ENCODE results near the gene COBLL1. TPM values are rescaled to one million over a fixed set of nuclear protein-coding genes. Genes with fewer than 3 reads are reported as not detected.

The COBLL1 gene
- total and polyA plus RNA-seq, 9 donors = 11.5 to 56.8 (median 38.4) TPM

- H3K27me3 ChIP-seq = no peaks in the 10 kb centered on the region
- TF ChIP-seq EP300 (IDR thresholded peaks at IDR 0.05) = no peak
- TF ChIP-seq, protein P1, sequence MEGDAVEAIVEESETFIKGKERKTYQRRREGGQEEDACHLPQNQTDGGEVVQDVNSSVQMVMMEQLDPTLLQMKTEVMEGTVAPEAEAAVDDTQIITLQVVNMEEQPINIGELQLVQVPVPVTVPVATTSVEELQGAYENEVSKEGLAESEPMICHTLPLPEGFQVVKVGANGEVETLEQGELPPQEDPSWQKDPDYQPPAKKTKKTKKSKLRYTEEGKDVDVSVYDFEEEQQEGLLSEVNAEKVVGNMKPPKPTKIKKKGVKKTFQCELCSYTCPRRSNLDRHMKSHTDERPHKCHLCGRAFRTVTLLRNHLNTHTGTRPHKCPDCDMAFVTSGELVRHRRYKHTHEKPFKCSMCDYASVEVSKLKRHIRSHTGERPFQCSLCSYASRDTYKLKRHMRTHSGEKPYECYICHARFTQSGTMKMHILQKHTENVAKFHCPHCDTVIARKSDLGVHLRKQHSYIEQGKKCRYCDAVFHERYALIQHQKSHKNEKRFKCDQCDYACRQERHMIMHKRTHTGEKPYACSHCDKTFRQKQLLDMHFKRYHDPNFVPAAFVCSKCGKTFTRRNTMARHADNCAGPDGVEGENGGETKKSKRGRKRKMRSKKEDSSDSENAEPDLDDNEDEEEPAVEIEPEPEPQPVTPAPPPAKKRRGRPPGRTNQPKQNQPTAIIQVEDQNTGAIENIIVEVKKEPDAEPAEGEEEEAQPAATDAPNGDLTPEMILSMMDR (IDR thresholded peaks at IDR 0.05) = no peak
- TF ChIP-seq POLR2A (IDR thresholded peaks at IDR 0.05) = no peak
- intact Hi-C loops (cut with DNase I) = loop anchor here in 2 of 4 donors (5.0 to 10.0 kb wide), 4 partner anchors 58 to 105 kb away; no protein-coding TSS in a partner anchor
- WGBS, 3 donors = 37 to 48% (median 42%) methylated on average over 8 of the region's 8 CpGs
- no peaks in the 10 kb centered on the region for H3K9me3 ChIP-seq
- H3K4me3 ChIP-seq = no peak overlapping the region
- no peak for DNase-seq
- H3K4me1 ChIP-seq (ENCODE audit: insufficient read depth) = no peaks in the 10 kb centered on the region
- peak overlapping the region in 1 of 2 donors; percentile 97 for H3K27ac ChIP-seq
- no peaks in the 10 kb centered on the region for H3K36me3 ChIP-seq
These were observed 972 bp upstream of the COBLL1 start for GRCh38 chr2:164842624-164842966.

- TF ChIP-seq POLR2A (IDR thresholded peaks at IDR 0.05) (no peak), EP300 (IDR thresholded peaks at IDR 0.05) (no peak)
- TF ChIP-seq, protein P1 (IDR thresholded peaks at IDR 0.05) = no peak
- no peaks in the 10 kb centered on the region for H3K9me3 ChIP-seq
- H3K27ac ChIP-seq = peak overlapping the region; percentile 78 to 97
- peak overlapping the region; percentile 79 for H3K4me3 ChIP-seq
- 0 to 1% (median 0%) methylated on average over 66 to 90 of the region's 90 CpGs for WGBS, 3 donors
- H3K4me1 ChIP-seq (ENCODE audit: insufficient read depth) = no peaks in the 10 kb centered on the region
- peak; percentile 75 to 88 (median 80) for DNase-seq
- intact Hi-C loops (cut with DNase I) = loop anchor here in 2 of 4 donors (2.0 to 10.0 kb wide), 6 partner anchors 42 to 104 kb away; no protein-coding TSS in a partner anchor
- H3K27me3 ChIP-seq = no peaks in the 10 kb centered on the region
- no peaks in the 10 kb centered on the region for H3K36me3 ChIP-seq
These were observed 499 bp downstream of the COBLL1 start for GRCh38 chr2:164840930-164841718.

DNA sequence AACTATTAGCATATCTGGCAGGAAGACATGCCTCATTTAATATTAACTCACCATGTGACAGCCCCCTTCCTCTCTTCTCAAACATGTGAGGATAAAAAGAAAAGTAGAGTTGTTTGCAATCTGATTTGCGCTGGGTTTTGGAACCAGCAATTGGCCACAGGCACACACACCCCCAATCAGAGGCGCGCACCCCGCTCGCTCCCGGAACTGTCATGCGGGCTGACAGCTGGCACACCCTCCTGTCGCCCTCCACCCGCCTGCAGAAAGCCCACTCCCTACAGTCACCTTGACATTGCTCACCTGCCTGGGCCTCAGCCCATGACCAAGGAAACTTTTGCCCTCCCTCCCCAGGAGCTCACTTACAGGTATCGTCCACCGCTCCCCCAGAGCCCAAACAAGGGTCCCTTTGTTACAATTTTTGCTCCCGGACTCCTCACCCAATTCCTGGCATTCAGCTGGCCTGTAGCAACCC is 1.1 kb downstream of the COBLL1 start:
- H3K27me3 ChIP-seq = no peaks in the 10 kb centered on the region
- peak overlapping the region; percentile 79 for H3K4me3 ChIP-seq
- intact Hi-C loops (cut with DNase I) = loop anchor here in 2 of 4 donors (2.0 to 10.0 kb wide), 6 partner anchors 42 to 104 kb away; no protein-coding TSS in a partner anchor
- peak overlapping the region; percentile 78 to 97 for H3K27ac ChIP-seq
- no peaks in the 10 kb centered on the region for H3K4me1 ChIP-seq (ENCODE audit: insufficient read depth)
- no peaks in the 10 kb centered on the region for H3K9me3 ChIP-seq
- no peaks in the 10 kb centered on the region for H3K36me3 ChIP-seq
- no peak for TF ChIP-seq POLR2A (IDR thresholded peaks at IDR 0.05)
- no peak for TF ChIP-seq EP300 (IDR thresholded peaks at IDR 0.05)
- TF ChIP-seq, protein P1 (IDR thresholded peaks at IDR 0.05) = no peak
- WGBS, 3 donors = 3 to 6% (median 3%) methylated on average over 12 of the region's 12 CpGs
- DNase-seq = peak; percentile 49 to 69 (median 53)

DNA sequence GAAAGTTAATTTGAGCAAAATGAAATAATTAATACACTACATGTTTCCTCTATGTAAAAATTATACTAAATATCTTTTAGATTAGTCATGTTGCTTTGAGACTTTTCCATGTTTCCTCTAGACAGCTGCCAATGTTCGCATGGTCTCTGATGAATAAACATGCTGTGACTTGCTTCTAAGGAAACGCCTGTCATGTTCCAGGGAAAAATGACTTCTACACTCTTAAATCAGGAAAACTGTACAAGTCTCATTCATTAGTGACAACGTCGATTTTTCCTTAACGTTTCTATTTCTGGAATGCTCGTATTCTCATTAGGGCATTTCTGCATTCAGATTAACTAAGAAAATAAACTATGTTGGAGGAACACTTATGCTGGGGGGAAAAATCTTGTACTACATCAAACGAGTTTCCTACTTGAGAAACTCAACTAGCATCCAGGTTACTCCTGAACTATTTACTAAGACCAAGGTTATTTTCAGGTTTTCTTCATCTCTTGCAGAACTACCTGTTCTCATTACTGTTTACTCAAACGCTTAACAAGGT is 1.6 kb downstream of the COBLL1 start:
- no peaks in the 10 kb centered on the region for H3K9me3 ChIP-seq
- intact Hi-C loops (cut with DNase I) = loop anchor here in 2 of 4 donors (2.0 to 10.0 kb wide), 6 partner anchors 43 to 103 kb away; no protein-coding TSS in a partner anchor
- no peaks in the 10 kb centered on the region for H3K27me3 ChIP-seq
- peak overlapping the region; percentile 79 for H3K4me3 ChIP-seq
- no peaks in the 10 kb centered on the region for H3K36me3 ChIP-seq
- TF ChIP-seq, protein P1 (IDR thresholded peaks at IDR 0.05) = no peak
- no peak for TF ChIP-seq POLR2A (IDR thresholded peaks at IDR 0.05)
- TF ChIP-seq EP300 (IDR thresholded peaks at IDR 0.05) = no peak
- peak overlapping the region in 1 of 2 donors; percentile 97 for H3K27ac ChIP-seq
- WGBS, 3 donors = 8 to 16% (median 13%) methylated on average over 8 of the region's 8 CpGs
- no peaks in the 10 kb centered on the region for H3K4me1 ChIP-seq (ENCODE audit: insufficient read depth)
- no peak for DNase-seq
